ENCODE measurements around the gene CLASRP. TPM values are rescaled to one million over a fixed set of nuclear protein-coding genes. Genes with fewer than 3 reads are reported as not detected.

CLASRP gene
- total RNA-seq, 1 donor from 2014 or later = 16.0 TPM

GRCh38 chr19:45086480-45086879, 47.6 kb downstream of the CLASRP start:
- no peak for DNase-seq

- no peak for DNase-seq
Observed at GRCh38 chr19:45087531-45087930, 48.7 kb downstream of the CLASRP start.

- no peak for DNase-seq
Observed at GRCh38 chr19:45090034-45090433, 51.2 kb downstream of the CLASRP start.

GRCh38 chr19:45090606-45091005, 51.8 kb downstream of the CLASRP start:
- DNase-seq = no peak

GRCh38 chr19:45091031-45091923, 52.4 kb downstream of the CLASRP start:
- peak; percentile 100 for DNase-seq

GRCh38 chr19:45092747-45093678, 54.2 kb downstream of the CLASRP start, which contains the start of gene PPP1R37:
PPP1R37 (plus strand) TSS chr19:45093179; CDS start chr19:45093326, 147 bp downstream.
- peak; percentile 99 for DNase-seq

- DNase-seq = no peak
Observed at GRCh38 chr19:45094137-45094536, 55.3 kb downstream of the CLASRP start.

GRCh38 chr19:45094707-45095106, 55.9 kb downstream of the CLASRP start:
- no peak for DNase-seq

GRCh38 chr19:45095496-45096413, 56.9 kb downstream of the CLASRP start:
- DNase-seq = no peak

GRCh38 chr19:45096700-45097099, 57.9 kb downstream of the CLASRP start:
- DNase-seq = no peak

- no peak for DNase-seq
Observed at GRCh38 chr19:45097450-45097775, 58.6 kb downstream of the CLASRP start.

GRCh38 chr19:45097776-45098520, 59.1 kb downstream of the CLASRP start:
- DNase-seq = peak; percentile 89

- peak; percentile 81 for DNase-seq
Observed at GRCh38 chr19:45098521-45099466, 59.9 kb downstream of the CLASRP start.

GRCh38 chr19:45099467-45100191, 60.8 kb downstream of the CLASRP start:
- DNase-seq = peak; percentile 32

- DNase-seq = no peak
Observed at GRCh38 chr19:45100201-45100600, 61.4 kb downstream of the CLASRP start.

- no peak for DNase-seq
Observed at GRCh38 chr19:45100846-45101252, 62.0 kb downstream of the CLASRP start.

GRCh38 chr19:45101806-45102205, 63.0 kb downstream of the CLASRP start:
- DNase-seq = no peak

GRCh38 chr19:45102481-45102880, 63.6 kb downstream of the CLASRP start:
- DNase-seq = no peak

GRCh38 chr19:45103156-45103507, 64.3 kb downstream of the CLASRP start:
- DNase-seq = no peak
